Lung (tissue), 10 donors: ENCODE measurements around the gene CCDC201. TPM values are rescaled to one million over a fixed set of nuclear protein-coding genes. Genes with fewer than 3 reads are reported as not detected.
"Not testable (repeated sequence)": the region's sequence is repeated elsewhere in the genome, so short reads cannot be mapped to it uniquely, and the experiment has no call there.

Source experiments
- ATAC-seq: fragments of 200-7000 bp; cut with Tn5 transposase; one replicate; pipeline ENCODE4 v1.9.1; 2020; ENCODE audit warnings: moderate number of reproducible peaks; ENCODE audit not compliant: insufficient read depth, low FRiP score
- DNase-seq, 3 donors: peaks; one replicate each; pipeline ENCODE4 v3.0.0-alpha.2; 2013 to 2017
- H3K27ac ChIP-seq, 2 donors: one replicate each; pipeline ENCODE4 v1.5.1; 2013; ENCODE audit warnings: mild to moderate bottlenecking in 2 of 2, moderate library complexity in 2 of 2, control low read depth in 1 of 2, inconsistent platforms in 1 of 2, low read depth in 1 of 2, low read length in 1 of 2
- H3K27me3 ChIP-seq, 3 donors: one replicate each; pipeline ENCODE4 v1.5.1; 2013; ENCODE audit warnings: low read length in 2 of 3; ENCODE audit not compliant: control insufficient read depth in 3 of 3, insufficient read depth in 3 of 3
- H3K36me3 ChIP-seq, 4 donors: one replicate each; pipeline ENCODE4 v1.5.1; 2013; ENCODE audit warnings: low read length in 4 of 4, mild to moderate bottlenecking in 1 of 4, moderate library complexity in 1 of 4; ENCODE audit not compliant: control insufficient read depth in 4 of 4, insufficient read depth in 4 of 4
- H3K4me1 ChIP-seq, 5 donors: one replicate each; pipeline ENCODE4 v1.5.1; 2013; ENCODE audit warnings: low read length in 5 of 5, mild to moderate bottlenecking in 2 of 5, moderate library complexity in 1 of 5; ENCODE audit not compliant: control insufficient read depth in 5 of 5, insufficient read depth in 5 of 5
- H3K4me3 ChIP-seq: one replicate; pipeline ENCODE4 v1.5.1; 2013; ENCODE audit warnings: mild to moderate bottlenecking, control low read depth, moderate library complexity
- H3K9ac ChIP-seq, 2 donors: one replicate each; pipeline ENCODE4 v1.5.1; 2013; ENCODE audit warnings: low read length in 2 of 2, control low read depth in 1 of 2; ENCODE audit not compliant: insufficient read depth in 1 of 2
- H3K9me3 ChIP-seq, 4 donors: one replicate each; pipeline ENCODE4 v1.5.1; 2013; ENCODE audit warnings: low read length in 3 of 4, mild to moderate bottlenecking in 1 of 4, moderate library complexity in 1 of 4; ENCODE audit not compliant: control insufficient read depth in 4 of 4, insufficient read depth in 3 of 4
- WGBS, 2 donors: extraction: QIAGEN DNeasy Blood & Tissue Kit; methylation state at CpG; one replicate each; pipeline ENCODE4 v1.1.7; 2013; 5-methylcytosine and 5-hydroxymethylcytosine counted together
- polyA plus RNA-seq, 2 donors: library from polyadenylated mRNA; stranded (reverse); fragments of 200-250 nt; gene quantifications; one replicate each; pipeline ENCODE4 v1.2.1, GENCODE V29; 2013
- total RNA-seq, 2 donors: library from RNA; depleted of rRNA in 1 of 2; stranded (reverse); fragments of >200 nt in 1 of 2; gene quantifications; one replicate each; pipeline ENCODE4 v1.2.1, GENCODE V29; 2014 to 2021
- donor health status: Bipolar disorder and iron deficiency.
- donor health status: healthy.
- donor health status: DM: yes; HTN: yes; CAD: no.

The CCDC201 gene
- total and polyA plus RNA-seq, 4 donors = not detected

- ATAC-seq, H3K4me1 ChIP-seq, DNase-seq, H3K27me3 ChIP-seq, H3K27ac ChIP-seq, H3K36me3 ChIP-seq, H3K4me3 ChIP-seq, H3K9ac ChIP-seq, H3K9me3 ChIP-seq: not testable (repeated sequence)
- WGBS, 2 donors = 86 to 90% methylated on average over 3 of the region's 3 CpGs
Measured at GRCh38 chr7:45826550-45826949, 46.3 kb downstream of the CCDC201 start.

GRCh38 chr7:45818763-45819162 is 54.1 kb downstream of the CCDC201 start:
- not testable (repeated sequence) for H3K4me1 ChIP-seq, H3K36me3 ChIP-seq, H3K9me3 ChIP-seq, H3K4me3 ChIP-seq, H3K27ac ChIP-seq, H3K27me3 ChIP-seq, DNase-seq, ATAC-seq, H3K9ac ChIP-seq
- WGBS, 2 donors = 87 to 90% methylated on average over 12 of the region's 12 CpGs

GRCh38 chr7:45817913-45818312 is 55.0 kb downstream of the CCDC201 start:
- H3K4me1 ChIP-seq, H3K9me3 ChIP-seq, H3K27ac ChIP-seq, H3K4me3 ChIP-seq, DNase-seq, H3K9ac ChIP-seq, H3K36me3 ChIP-seq, H3K27me3 ChIP-seq, ATAC-seq: not testable (repeated sequence)
- WGBS, 2 donors = 87 to 96% methylated on average over 10 to 12 of the region's 12 CpGs

GRCh38 chr7:45817016-45817415 is 55.9 kb downstream of the CCDC201 start:
- not testable (repeated sequence) for H3K4me3 ChIP-seq, DNase-seq, H3K9me3 ChIP-seq, H3K4me1 ChIP-seq, H3K27ac ChIP-seq, ATAC-seq, H3K9ac ChIP-seq, H3K27me3 ChIP-seq, H3K36me3 ChIP-seq
- WGBS, 2 donors = 91 to 97% methylated on average over 8 of the region's 8 CpGs

GRCh38 chr7:45814216-45815118 is 58.4 kb downstream of the CCDC201 start:
- WGBS, 2 donors = 90 to 95% methylated on average over 37 of the region's 37 CpGs
- ATAC-seq, H3K9ac ChIP-seq, H3K9me3 ChIP-seq, H3K27me3 ChIP-seq, H3K27ac ChIP-seq, DNase-seq, H3K4me1 ChIP-seq, H3K36me3 ChIP-seq, H3K4me3 ChIP-seq: not testable (repeated sequence)

- H3K4me1 ChIP-seq, H3K9ac ChIP-seq, H3K9me3 ChIP-seq, H3K36me3 ChIP-seq, H3K27me3 ChIP-seq, ATAC-seq, DNase-seq, H3K4me3 ChIP-seq, H3K27ac ChIP-seq: not testable (repeated sequence)
- WGBS, 2 donors = 93 to 95% methylated on average over 18 of the region's 18 CpGs
Measured at GRCh38 chr7:45813771-45814170, 59.1 kb downstream of the CCDC201 start.
